Retinal pigment epithelial cell (primary cell): ENCODE measurements around the gene ZNF470.

Experiments used
- DNase-seq: peaks from one replicate; pipeline ENCODE4 v3.0.0-alpha.2; 2010; ENCODE audit warnings: low read depth
- H3K4me3 ChIP-seq: 2 replicates; pipeline ENCODE4 v1.5.1; 2011; ENCODE audit warnings: mild to moderate bottlenecking, low read length, control low read depth, moderate library complexity
- TF ChIP-seq, protein P1 (sequence below): conservative IDR thresholded peaks from 2 replicates; pipeline ENCODE4 v1.5.1; 2011; ENCODE audit warnings: low read depth, low read length, control low read depth, inconsistent platforms

ZNF470 gene

DNA sequence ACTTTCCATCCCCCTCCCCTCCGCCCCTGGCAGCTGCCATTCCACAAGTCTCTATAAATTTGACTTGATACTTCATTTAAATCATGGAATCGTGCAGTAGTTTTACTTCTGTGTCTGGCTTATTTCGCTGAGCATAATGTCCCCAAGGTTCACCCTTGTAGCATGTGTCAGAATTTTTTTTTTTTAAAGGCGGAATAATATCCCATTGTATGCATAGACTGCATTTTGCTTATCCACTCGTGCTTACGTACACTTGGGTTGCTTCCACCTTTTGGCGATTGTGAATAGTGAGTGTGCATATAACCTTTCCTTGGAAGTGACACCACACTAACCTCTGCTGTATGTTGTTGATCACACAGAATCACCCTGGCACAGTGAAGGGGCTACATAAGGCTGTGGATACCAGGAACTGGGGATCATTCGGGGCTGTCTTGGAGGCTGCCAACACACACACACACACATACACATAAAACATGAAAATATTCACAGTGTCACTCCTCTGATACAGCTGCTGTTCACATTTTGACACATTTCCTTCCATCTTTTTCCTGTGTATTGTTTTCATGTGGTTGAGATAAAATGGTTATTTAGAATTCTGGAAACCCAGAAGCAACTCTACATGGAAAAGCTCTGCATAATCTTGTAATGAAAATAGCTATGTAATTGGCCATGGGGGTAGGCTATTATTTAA is 41.2 kb downstream of the ZNF470 start:
- TF ChIP-seq, protein P1, sequence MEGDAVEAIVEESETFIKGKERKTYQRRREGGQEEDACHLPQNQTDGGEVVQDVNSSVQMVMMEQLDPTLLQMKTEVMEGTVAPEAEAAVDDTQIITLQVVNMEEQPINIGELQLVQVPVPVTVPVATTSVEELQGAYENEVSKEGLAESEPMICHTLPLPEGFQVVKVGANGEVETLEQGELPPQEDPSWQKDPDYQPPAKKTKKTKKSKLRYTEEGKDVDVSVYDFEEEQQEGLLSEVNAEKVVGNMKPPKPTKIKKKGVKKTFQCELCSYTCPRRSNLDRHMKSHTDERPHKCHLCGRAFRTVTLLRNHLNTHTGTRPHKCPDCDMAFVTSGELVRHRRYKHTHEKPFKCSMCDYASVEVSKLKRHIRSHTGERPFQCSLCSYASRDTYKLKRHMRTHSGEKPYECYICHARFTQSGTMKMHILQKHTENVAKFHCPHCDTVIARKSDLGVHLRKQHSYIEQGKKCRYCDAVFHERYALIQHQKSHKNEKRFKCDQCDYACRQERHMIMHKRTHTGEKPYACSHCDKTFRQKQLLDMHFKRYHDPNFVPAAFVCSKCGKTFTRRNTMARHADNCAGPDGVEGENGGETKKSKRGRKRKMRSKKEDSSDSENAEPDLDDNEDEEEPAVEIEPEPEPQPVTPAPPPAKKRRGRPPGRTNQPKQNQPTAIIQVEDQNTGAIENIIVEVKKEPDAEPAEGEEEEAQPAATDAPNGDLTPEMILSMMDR = no peak
- H3K4me3 ChIP-seq = no peak overlapping the region
- no peak for DNase-seq

DNA sequence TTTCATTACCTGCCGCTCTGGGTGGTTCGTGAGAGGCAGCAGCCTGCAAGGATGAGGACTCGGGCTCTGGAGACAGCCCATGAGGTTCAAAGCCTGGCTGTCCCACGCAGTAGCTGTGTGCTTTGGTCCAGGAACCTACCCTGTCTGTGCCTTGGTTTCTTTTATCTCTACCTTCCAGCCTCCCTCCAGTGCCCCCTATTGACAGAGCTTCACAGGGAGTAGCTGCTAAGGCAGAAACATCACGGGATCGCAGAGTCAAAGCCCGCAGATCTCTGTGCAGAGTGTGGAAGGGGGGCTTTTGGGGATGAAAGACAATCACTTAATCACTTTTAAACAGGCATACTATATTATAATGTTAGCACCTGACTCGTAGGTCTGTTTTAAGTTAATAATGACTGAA is 44.0 kb downstream of the ZNF470 start:
- DNase-seq = no peak
- TF ChIP-seq, protein P1 = no peak
- no peak overlapping the region for H3K4me3 ChIP-seq

DNA sequence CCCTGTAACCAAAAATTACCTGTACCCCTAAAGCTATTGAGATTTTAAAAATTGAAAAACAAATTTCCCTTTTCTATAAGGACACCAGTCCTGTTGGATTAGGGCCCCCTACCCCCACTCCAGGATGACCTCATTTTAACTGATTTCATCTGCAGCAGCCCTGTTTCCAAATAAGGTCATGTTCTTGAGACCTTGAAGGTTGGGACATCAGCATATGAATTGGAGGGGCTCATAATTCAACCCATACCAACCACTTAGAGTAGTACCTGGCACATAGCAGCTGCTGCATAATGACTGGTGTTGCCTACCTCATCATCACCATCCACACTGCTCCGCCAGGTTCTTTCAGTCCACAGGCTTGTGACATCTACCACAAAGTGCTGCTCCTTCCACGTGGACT is 45.5 kb downstream of the ZNF470 start:
- no peak overlapping the region for H3K4me3 ChIP-seq
- no peak for DNase-seq
- TF ChIP-seq, protein P1 = no peak

DNA sequence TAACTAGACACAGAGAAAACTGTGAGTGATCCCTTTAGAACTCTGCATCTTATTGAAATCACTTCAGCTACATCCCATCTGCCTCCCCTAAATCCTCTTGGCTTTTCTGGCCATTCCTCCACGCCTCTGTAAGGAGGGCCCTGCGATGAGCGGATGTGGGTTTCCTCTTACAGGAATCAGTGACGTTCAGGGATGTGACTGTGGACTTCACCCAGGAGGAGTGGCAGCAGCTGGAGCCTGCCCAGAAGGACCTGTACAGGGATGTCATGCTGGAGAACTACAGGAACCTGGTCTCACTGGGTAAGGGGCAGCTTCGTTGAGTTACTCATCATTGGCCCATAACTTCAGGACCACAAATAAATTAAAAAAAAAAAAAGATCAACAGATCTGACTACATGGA is 46.4 kb downstream of the ZNF470 start:
- TF ChIP-seq, protein P1 = no peak
- no peak overlapping the region for H3K4me3 ChIP-seq
- DNase-seq = no peak

DNA sequence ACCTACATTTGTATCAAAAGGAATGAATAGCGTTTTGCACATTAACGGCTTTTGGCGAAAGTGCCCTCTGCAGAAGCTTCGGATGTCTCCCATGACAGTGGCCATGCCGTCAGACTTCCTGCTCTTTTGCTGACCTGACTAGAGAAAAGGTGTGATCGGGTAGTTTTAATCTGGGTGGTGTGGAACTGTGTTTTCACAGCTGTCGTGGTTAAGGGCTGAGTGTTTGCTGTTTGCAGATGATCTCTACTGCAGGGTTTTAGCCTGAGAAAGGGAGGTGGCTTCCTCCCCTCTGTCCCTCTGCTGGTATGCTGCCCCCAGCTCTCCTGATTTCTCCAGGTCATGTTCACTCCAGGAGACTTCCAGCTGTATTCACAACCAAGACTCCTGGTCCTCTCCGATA is 50.3 kb downstream of the ZNF470 start:
- TF ChIP-seq, protein P1 = no peak
- no peak for DNase-seq
- no peak overlapping the region for H3K4me3 ChIP-seq

DNA sequence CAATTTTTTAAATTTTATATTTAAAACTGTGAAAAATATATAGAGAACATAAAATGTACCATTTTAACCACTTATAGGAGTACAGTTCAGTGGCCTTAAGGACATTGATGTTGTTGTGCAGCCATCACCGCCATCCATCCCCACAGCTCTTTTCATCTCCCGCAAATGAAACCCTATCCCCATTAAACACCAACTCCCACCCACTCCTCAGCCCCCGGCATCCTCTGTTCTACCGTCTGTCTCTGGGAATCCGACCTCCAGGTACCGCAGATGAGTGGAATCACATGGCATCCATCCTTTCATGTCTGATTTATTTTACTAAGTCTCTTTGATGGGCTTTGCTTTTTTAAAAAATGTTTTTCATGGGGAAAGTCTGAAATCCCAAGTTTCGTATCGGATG is 51.9 kb downstream of the ZNF470 start:
- TF ChIP-seq, protein P1 = no peak
- H3K4me3 ChIP-seq = no peak overlapping the region
- DNase-seq = no peak

DNA sequence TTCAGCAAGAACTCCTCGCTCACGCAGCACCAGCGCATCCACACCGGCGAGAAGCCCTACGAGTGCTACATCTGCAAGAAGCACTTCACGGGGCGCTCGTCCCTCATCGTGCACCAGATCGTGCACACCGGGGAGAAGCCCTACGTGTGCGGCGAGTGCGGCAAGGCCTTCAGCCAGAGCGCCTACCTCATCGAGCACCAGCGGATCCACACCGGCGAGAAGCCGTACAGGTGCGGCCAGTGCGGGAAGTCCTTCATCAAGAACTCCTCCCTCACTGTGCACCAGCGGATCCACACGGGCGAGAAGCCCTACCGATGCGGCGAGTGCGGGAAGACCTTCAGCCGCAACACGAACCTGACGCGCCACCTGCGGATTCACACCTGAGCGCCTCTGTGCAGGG is 55.1 kb downstream of the ZNF470 start:
- H3K4me3 ChIP-seq = no peak overlapping the region
- TF ChIP-seq, protein P1 = no peak
- DNase-seq = no peak
